Caki2 (cell line): Measurements from ENCODE around the gene SP2. TPM values are rescaled to one million over a fixed set of nuclear protein-coding genes. Genes with fewer than 3 reads are reported as not detected.
A peak's percentile ranks its signal among the peaks of the same experiment; 100 is the strongest.

Source experiments
- DNase-seq: peaks from one replicate; pipeline ENCODE4 v3.0.0-alpha.2; 2015; ENCODE audit warnings: low read depth
- in situ Hi-C: cut with HindIII; loops from 2 replicates; pipeline ENCODE4 v1.10.0; 2016; ENCODE audit warnings: low sequenced_read_pairs, low pct_unique_long_range_greater_than_20kb, mixed read lengths
- total RNA-seq: library from RNA; depleted of rRNA; stranded (reverse); fragments of >200 nt; shearing (Covaris generic); gene quantifications from 2 replicates; pipeline ENCODE4 v1.2.3, GENCODE V29; 2014; ENCODE audit warnings: low replicate concordance

SP2 gene
- total RNA-seq, 1 experiment from 2014 or later = 0.03 TPM

- DNase-seq = peak; percentile 28
- in situ Hi-C loops = no loop called here
Observed at GRCh38 chr17:47935961-47936360, 39.9 kb downstream of the SP2 start.

- no peak for DNase-seq
- in situ Hi-C loops = no loop called here
Observed at GRCh38 chr17:47937941-47938340, 41.9 kb downstream of the SP2 start.

DNA sequence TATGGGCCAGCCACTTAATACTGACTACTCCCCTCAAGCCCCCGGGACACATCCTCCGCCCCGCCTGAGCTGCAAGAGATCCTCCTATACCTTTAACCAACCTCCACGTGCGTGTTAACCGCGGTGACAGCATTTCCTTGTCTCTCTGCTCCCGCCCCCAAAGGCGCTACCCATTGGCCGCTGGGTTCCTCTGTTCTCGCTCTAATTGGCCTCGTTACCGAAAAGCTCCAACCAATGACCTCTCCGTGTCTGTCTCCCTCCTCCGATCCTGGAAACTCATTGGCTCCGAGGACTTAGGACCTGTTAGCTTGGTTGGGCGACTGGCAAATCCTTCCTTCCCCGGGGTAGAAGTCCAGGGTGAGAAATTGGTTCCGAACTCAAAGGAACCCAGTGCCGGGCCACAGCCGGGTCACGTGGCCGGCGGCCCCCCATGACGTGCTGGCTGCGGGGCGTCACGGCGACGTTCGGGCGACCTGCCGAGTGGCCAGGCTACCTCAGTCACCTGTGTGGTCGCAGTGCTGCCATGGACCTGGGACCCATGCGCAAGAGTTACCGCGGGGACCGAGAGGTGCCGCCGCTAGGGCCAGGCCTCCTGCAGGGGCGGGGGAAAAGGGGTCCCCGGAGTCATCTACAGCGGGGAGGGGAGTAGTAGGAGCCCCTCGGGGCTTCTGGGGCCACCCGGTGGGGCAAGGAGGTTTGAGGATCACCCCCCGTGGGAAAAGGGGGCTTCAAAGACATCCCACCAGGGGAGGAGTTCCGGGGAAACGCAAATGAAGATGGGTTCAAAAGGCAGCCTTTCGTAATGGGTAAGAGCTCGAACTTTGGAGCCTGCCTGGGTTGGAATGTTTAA lies 45.4 kb downstream of the SP2 start, which contains the start of gene PNPO:
Gene PNPO (plus strand): TSS at position 326 of the 850 bp plus-strand sequence. CDS start 105 bp downstream, at position 431.
- in situ Hi-C loops = no loop called here
- DNase-seq = peak; percentile 98

- in situ Hi-C loops = no loop called here
- DNase-seq = no peak
Observed at GRCh38 chr17:47942096-47942510, 46.1 kb downstream of the SP2 start.

- in situ Hi-C loops = no loop called here
- no peak for DNase-seq
Observed at GRCh38 chr17:47942568-47942967, 46.5 kb downstream of the SP2 start.

- in situ Hi-C loops = no loop called here
- no peak for DNase-seq
Observed at GRCh38 chr17:47945080-47945479, 49.0 kb downstream of the SP2 start.

DNA sequence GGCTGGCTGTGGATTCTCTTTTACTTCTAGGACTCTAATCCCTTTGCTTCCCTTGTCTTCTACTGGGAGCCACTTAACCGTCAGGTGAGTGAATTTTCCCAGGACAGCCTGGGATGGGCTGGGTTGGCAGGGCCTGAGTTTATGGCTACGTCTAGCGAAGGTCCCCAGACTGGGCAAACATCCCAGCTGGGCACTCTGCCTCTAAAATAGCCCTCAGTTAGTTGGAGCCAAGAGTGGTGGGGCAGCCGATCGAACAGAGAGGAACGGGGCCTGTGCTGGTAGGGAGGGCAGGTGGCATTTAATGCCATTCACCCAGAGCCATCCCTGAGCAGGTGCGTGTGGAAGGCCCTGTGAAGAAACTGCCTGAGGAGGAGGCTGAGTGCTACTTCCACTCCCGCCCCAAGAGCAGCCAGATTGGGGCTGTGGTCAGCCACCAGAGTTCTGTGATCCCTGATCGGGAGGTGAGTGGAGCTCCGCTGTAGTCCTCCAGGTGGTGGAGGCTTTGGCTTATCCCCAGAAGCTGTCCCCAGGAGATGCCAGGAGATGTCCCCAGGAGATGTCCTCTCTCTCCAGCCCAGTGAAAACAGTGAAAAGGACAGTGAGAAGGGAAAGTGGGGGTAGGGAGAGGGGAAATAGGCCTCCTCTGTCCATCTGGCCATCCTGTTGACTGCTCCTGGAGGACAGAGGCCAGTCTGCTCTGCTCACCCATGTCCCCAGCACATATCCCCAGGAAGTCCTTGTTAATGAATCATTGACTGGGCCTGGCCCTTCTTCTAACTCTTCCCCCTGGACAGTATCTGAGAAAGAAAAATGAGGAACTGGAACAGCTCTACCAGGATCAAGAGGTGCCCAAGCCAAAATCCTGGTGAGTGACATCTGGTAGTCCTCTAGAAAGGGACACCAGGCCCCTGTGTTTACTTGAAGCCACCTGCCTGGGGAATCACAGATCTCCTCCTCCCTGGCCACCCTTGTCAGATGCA lies 49.8 kb downstream of the SP2 start:
- in situ Hi-C loops = no loop called here

GRCh38 chr17:47946516-47946915 lies 50.5 kb downstream of the SP2 start:
- no peak for DNase-seq
- in situ Hi-C loops = no loop called here

More for the DNA sequence above, 49.8 kb downstream of the SP2 start:
- DNase-seq = no peak

- DNase-seq = peak; percentile 91
- in situ Hi-C loops = no loop called here
Observed at GRCh38 chr17:47946929-47947397, 50.9 kb downstream of the SP2 start.

GRCh38 chr17:47948706-47949196 lies 52.7 kb downstream of the SP2 start:
- in situ Hi-C loops = no loop called here
- peak; percentile 61 for DNase-seq

DNA sequence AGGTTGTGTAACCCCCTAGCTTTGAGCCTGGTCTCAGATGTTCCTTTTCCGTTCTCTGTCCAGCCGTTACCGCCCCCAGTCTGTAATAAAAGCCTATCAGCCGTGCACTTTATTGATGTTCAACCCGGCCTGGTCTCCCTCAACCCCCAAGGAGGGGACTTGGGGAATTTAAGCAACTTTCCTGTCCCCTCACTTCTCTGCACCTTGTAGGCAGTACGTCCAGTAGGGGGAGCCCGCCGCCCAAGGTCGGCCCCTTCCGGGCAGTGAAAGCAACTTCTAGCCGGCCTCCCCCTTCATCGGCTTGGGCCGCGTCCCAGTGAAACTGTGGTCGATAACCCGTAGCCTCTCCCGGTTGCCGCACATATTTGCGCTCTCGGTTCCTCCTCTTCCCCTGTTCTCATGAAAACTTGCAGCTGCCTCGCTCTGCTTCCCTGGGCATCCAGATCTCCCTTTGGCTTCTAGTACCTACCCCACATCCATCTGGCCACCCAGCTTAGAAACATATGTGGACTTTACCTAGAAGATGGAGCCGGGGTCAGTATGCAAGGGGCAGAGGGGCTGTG lies 53.2 kb downstream of the SP2 start:
- in situ Hi-C loops = no loop called here
- peak; percentile 77 for DNase-seq

GRCh38 chr17:47949946-47950345 lies 53.9 kb downstream of the SP2 start:
- no peak for DNase-seq
- in situ Hi-C loops = no loop called here

GRCh38 chr17:47950448-47950847 lies 54.4 kb downstream of the SP2 start:
- in situ Hi-C loops = no loop called here

GRCh38 chr17:47952171-47953021 lies 56.4 kb downstream of the SP2 start:
- no peak for DNase-seq
- in situ Hi-C loops = no loop called here

More at GRCh38 chr17:47950448-47950847, 54.4 kb downstream of the SP2 start:
- DNase-seq = no peak

DNA sequence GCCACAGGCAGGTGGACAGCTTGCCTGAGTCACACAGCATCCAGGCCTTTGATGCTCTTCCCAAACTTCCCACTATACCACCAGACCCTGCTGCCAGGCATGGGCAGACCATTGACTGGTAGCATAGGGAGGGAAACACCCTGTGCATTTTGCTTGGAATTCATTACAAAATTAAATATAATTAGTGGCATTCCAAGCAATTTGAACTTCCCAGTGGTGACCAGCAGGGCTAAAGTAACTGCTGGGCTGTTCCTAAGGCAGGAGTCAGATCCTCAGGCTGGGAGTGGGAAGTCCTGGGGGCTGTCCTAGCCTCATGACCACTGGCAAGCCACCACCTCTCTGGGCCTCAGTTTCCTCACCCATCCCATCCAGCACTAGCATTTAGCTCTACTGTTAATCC lies 57.9 kb downstream of the SP2 start:
- DNase-seq = no peak
- in situ Hi-C loops = no loop called here

- DNase-seq = no peak
- in situ Hi-C loops = no loop called here
Observed at GRCh38 chr17:47955497-47956461, 59.7 kb downstream of the SP2 start.
